HG03196 (cell line): ENCODE results near the gene CIART.
"Not testable (repeated sequence)": the region's sequence is repeated elsewhere in the genome, so short reads cannot be mapped to it uniquely, and the experiment has no call there.

ENCODE experiments used
- ATAC-seq: cut with Tn5 transposase; IDR thresholded peaks from one replicate; pipeline ENCODE4 v1.9.1; 2021; ENCODE audit not compliant: unreplicated experiment

CIART gene

DNA sequence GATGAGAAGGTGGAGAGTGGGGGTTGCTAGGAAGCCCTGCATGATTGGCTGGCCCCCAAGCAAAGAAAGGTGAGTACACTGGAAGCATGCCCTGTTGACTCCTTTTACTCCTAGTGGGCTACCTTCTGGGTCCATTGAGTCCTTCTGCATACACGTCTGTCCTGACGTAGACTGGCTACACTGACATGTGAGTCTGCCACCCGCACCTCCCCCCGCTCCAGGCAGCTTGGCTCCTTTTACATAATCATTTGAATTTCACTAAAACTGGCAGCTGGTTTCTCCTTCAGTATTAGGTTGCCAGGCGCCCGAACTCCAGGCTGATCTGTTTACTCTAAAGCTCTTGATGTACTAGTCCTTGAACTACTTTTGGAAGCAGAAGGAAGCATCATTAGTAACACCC is 20.0 kb downstream of the CIART start:
- no peak for ATAC-seq

DNA sequence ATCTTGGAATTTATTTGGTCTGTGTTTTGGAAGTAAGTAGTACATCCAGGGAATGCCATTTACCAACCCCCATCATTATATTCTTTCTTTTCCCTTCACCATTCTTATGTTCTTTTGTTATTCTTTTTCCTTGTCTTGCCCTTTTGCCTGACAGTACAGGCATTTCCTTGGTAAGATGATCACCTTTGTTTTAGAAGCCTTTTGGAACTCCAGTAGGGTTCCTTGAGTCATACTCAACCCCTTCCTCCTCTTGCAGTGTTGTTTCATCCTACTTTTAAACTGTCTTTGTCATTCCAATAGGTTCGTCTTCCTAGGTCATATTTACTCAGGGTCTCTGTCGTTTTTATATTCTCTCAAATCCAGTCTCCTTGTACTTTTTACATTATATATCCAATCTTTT is 20.5 kb downstream of the CIART start:
- no peak for ATAC-seq

DNA sequence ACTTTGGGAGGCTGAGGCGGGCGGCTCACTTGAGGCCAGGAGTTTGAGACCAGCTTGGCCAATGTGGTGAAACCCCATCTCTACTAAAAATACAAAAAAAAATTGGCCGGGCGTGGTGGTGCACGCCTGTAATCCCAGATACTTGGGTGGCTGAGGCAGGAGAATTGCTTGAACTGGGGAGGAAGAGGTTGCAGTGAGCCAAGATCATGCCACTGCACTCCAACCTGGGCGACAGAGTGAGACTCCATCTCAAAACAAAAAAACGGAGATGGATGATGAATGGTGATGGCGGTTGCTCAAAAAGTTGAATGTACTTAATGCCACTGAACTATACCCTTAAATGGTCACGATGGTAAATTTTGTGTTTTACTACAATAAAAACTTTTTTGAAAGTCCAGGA is 26.2 kb downstream of the CIART start:
- ATAC-seq: not testable (repeated sequence)

DNA sequence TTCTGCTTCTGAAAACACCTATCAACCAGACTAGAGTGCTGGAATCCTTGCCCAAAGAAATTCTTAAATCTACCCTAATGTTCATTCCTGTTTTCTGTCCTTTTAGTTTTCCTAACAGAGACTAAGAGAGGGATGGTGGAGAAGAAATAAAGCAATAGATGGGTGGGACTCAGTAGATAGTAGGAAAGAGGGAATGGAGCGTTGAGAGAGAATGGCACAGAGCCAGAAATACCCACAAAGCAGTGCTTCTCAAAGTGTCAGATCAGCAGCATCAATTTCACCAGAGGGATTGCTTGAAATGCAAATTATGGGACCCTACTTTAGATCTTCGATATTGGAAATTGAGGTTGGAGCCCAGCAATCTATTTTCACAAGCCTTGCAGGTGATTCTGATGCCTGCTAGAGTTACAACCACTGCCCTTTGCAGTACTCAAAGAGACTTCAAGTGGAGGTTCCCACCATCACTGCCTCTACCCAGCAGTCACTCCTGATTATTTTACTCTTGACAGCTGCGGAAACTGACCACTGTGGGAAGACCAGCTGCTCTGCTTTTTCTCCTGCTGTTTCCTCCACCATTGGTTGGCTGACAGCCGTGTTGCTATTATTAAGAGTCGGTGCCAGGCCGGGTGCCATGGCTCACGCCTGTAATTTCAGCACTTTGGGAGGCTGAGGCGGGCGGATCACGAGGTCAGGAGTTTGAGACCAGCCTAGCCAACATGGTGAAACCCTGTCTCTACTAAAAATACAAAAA is 27.6 kb downstream of the CIART start:
- no peak for ATAC-seq

DNA sequence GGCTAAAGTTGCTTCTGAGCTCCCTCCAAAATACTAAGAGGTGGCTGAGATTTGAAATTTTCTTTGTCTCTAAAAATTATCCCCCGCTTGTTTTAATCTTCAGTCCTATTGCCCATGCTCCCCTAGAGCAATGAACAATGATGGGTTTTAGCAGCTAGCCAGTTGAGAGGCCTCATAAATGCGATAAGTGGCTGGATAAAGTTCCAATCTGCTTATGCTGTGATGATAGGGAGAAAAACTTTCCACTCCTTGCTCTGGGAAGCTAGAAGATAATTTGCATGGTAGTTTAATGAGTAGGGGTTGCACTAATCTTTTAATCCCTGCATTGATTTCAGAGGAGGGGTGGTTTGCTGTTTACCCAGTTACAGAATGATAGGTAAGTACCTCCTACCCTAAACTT is 29.4 kb downstream of the CIART start:
- ATAC-seq: no peak

DNA sequence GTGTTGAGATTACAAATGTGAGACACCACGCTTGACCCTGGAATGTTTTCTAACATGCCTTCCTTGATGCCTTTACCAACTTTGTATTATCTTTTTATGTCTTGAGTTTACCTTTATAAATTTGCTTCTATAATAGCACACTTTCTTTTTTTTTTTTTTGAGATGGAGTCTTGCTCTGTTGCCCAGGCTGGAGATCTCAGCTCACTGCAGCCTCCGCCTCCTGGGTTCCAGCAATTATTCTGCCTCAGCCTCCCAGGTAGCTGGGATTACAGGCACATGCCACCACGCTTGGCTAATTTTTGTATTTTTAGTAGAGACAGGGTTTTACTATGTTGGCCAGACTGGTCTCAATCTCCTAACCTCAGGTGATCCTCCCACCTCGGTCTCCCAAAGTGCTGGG is 32.3 kb downstream of the CIART start:
- ATAC-seq: not testable (repeated sequence)

DNA sequence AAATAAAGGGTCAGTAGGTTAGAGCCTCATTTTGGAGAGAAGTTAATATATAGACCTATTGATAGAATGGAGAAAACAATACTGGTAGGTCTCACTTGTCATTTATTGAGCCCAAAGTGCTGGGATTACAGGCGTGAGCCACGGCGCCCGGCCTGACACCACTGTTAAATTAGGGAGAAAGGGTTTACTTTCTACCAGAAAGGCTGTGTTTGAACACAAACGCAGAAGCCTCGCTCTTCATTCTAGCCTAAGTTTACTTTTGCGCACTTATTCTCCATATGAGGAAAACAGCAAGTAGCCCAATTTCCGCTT is 38.3 kb downstream of the CIART start:
- ATAC-seq: no peak

DNA sequence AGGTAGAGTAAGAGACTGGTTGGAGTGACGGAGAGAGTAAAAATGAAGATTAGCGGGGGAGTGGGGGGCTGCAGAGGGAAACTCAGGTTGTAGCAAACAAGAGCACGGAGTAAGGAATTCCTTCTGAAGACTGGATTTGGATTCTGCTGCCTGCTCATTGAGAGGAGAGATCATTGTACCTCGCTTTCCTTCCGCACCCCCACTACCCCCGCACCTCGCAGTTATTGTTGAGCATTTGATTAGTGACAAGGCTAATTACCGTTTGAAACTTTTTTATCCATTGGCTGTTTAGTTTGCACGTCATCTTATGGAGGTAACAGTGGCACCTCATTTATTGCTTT is 39.4 kb downstream of the CIART start:
- ATAC-seq: no peak

DNA sequence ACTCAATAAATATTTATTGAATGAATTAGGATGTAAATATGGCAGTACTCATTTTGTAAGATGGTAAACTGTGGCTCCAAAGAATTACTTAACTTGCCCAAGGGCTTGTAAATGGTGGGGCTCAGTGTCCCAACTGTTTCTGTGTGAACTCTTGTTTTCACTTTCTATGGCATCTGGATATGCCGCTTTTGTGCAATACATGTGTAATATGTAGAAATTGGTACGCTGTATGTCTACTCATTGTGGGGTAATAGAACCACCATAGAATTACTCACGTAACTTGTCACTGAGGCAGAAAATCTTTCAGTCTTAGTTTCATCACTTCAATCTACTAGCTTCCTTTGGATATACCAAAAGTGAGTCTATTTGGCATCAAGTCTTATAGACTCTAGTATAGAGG is 40.0 kb downstream of the CIART start:
- ATAC-seq: no peak

DNA sequence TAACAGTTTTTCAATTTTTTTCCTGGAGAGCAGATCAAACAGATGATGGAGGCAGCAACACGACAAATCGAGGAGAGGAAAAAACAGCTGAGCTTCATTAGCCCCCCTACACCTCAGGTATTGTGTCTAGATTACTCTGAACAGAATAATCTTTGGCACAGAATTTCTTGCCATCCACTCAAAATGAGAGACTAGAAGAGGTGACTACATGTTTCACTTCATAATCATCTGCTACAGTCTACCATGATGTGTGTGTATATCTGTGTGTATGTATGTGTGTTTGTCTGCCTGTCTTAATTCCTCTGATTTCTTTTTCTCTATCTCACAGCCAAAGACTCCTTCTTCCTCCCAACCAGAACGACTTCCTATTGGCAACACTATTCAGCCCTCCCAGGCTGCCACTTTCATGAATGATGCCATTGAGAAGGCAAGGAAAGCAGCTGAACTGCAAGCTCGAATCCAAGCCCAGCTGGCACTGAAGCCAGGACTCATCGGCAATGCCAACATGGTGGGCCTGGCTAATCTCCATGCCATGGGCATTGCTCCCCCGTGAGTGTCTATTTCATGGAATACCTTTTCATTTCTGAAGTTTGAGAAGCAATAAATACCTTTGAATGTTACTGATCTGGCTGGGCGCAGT is 50.4 kb downstream of the CIART start:
- ATAC-seq: no peak
